ENCODE measurements around the gene REX1BD.

REX1BD gene

GRCh38 chr19:18576383-18576782, 12.2 kb upstream of the REX1BD start:
- H3K9me3 ChIP-seq (ENCODE audit: control insufficient read depth, low read length), result no peaks in the 10 kb centered on the region
- peaks cover 39% of the 10 kb centered on the region for H3K36me3 ChIP-seq (ENCODE audit: control insufficient read depth, insufficient read depth, low read length)
- H3K4me1 ChIP-seq (ENCODE audit: control insufficient read depth, insufficient read depth, low read length, poor library complexity, severe bottlenecking), result peaks cover 14% of the 10 kb centered on the region
- no peak overlapping the region for H3K27ac ChIP-seq (ENCODE audit: insufficient read depth, low read length, poor library complexity, severe bottlenecking)
- H3K27me3 ChIP-seq (replicated peaks; ENCODE audit: control insufficient read depth, insufficient read depth, low read length, poor library complexity, severe bottlenecking), result no peaks in the 10 kb centered on the region
- DNase-seq, result no peak
- no peak overlapping the region for H3K4me3 ChIP-seq (ENCODE audit: insufficient read depth, low read depth, low read length, poor library complexity, severe bottlenecking)

- Histone ChIP-seq H3K27ac (ENCODE audit: insufficient read depth, low read length, poor library complexity, severe bottlenecking) (no peak overlapping the region), H3K4me1 (ENCODE audit: control insufficient read depth, insufficient read depth, low read length, poor library complexity, severe bottlenecking) (peaks cover 11% of the 10 kb centered on the region), H3K9me3 (ENCODE audit: control insufficient read depth, low read length) (no peaks in the 10 kb centered on the region), H3K4me3 (ENCODE audit: insufficient read depth, low read depth, low read length, poor library complexity, severe bottlenecking) (no peak overlapping the region), H3K27me3 (replicated peaks; ENCODE audit: control insufficient read depth, insufficient read depth, low read length, poor library complexity, severe bottlenecking) (no peaks in the 10 kb centered on the region), H3K36me3 (ENCODE audit: control insufficient read depth, insufficient read depth, low read length) (peaks cover 39% of the 10 kb centered on the region)
- no peak for DNase-seq
Observed at GRCh38 chr19:18577365-18577914, 11.2 kb upstream of the REX1BD start.

GRCh38 chr19:18580311-18580710, 8.3 kb upstream of the REX1BD start:
- Histone ChIP-seq H3K4me3 (ENCODE audit: insufficient read depth, low read depth, low read length, poor library complexity, severe bottlenecking) (no peak overlapping the region), H3K27ac (ENCODE audit: insufficient read depth, low read length, poor library complexity, severe bottlenecking) (no peak overlapping the region), H3K9me3 (ENCODE audit: control insufficient read depth, low read length) (no peaks in the 10 kb centered on the region), H3K27me3 (replicated peaks; ENCODE audit: control insufficient read depth, insufficient read depth, low read length, poor library complexity, severe bottlenecking) (no peaks in the 10 kb centered on the region), H3K4me1 (ENCODE audit: control insufficient read depth, insufficient read depth, low read length, poor library complexity, severe bottlenecking) (no peaks in the 10 kb centered on the region), H3K36me3 (ENCODE audit: control insufficient read depth, insufficient read depth, low read length) (peaks cover 21% of the 10 kb centered on the region)
- no peak for DNase-seq

GRCh38 chr19:18586306-18586705, 2.3 kb upstream of the REX1BD start:
- Histone ChIP-seq H3K27ac (ENCODE audit: insufficient read depth, low read length, poor library complexity, severe bottlenecking) (no peak overlapping the region), H3K27me3 (replicated peaks; ENCODE audit: control insufficient read depth, insufficient read depth, low read length, poor library complexity, severe bottlenecking) (no peaks in the 10 kb centered on the region), H3K36me3 (ENCODE audit: control insufficient read depth, insufficient read depth, low read length) (no peaks in the 10 kb centered on the region), H3K4me3 (ENCODE audit: insufficient read depth, low read depth, low read length, poor library complexity, severe bottlenecking) (no peak overlapping the region), H3K9me3 (ENCODE audit: control insufficient read depth, low read length) (no peaks in the 10 kb centered on the region), H3K4me1 (ENCODE audit: control insufficient read depth, insufficient read depth, low read length, poor library complexity, severe bottlenecking) (peaks cover 18% of the 10 kb centered on the region)
- DNase-seq, result no peak

GRCh38 chr19:18587561-18587960, 1.0 kb upstream of the REX1BD start:
- no peak for DNase-seq
- Histone ChIP-seq H3K4me3 (ENCODE audit: insufficient read depth, low read depth, low read length, poor library complexity, severe bottlenecking) (no peak overlapping the region), H3K27ac (ENCODE audit: insufficient read depth, low read length, poor library complexity, severe bottlenecking) (no peak overlapping the region), H3K27me3 (replicated peaks; ENCODE audit: control insufficient read depth, insufficient read depth, low read length, poor library complexity, severe bottlenecking) (no peaks in the 10 kb centered on the region), H3K4me1 (ENCODE audit: control insufficient read depth, insufficient read depth, low read length, poor library complexity, severe bottlenecking) (peaks cover 18% of the 10 kb centered on the region), H3K36me3 (ENCODE audit: control insufficient read depth, insufficient read depth, low read length) (no peaks in the 10 kb centered on the region), H3K9me3 (ENCODE audit: control insufficient read depth, low read length) (no peaks in the 10 kb centered on the region)

GRCh38 chr19:18587962-18588610, 512 bp upstream of the REX1BD start:
- Histone ChIP-seq H3K27me3 (replicated peaks; ENCODE audit: control insufficient read depth, insufficient read depth, low read length, poor library complexity, severe bottlenecking) (no peaks in the 10 kb centered on the region), H3K9me3 (ENCODE audit: control insufficient read depth, low read length) (no peaks in the 10 kb centered on the region)
- no peak for DNase-seq

GRCh38 chr19:18589380-18590272, 1.0 kb downstream of the REX1BD start:
- peaks cover 23% of the 10 kb centered on the region for H3K4me1 ChIP-seq (ENCODE audit: control insufficient read depth, insufficient read depth, low read length, poor library complexity, severe bottlenecking)

More at GRCh38 chr19:18587962-18588610, 512 bp upstream of the REX1BD start:
- peaks cover 18% of the 10 kb centered on the region for H3K4me1 ChIP-seq (ENCODE audit: control insufficient read depth, insufficient read depth, low read length, poor library complexity, severe bottlenecking)
- H3K4me3 ChIP-seq (ENCODE audit: insufficient read depth, low read depth, low read length, poor library complexity, severe bottlenecking), result peak overlapping the region; percentile 64
- H3K27ac ChIP-seq (ENCODE audit: insufficient read depth, low read length, poor library complexity, severe bottlenecking), result peak overlapping the region; percentile 91
- H3K36me3 ChIP-seq (ENCODE audit: control insufficient read depth, insufficient read depth, low read length), result no peaks in the 10 kb centered on the region

GRCh38 chr19:18590273-18591272, 2.0 kb downstream of the REX1BD start:
- H3K4me1 ChIP-seq (ENCODE audit: control insufficient read depth, insufficient read depth, low read length, poor library complexity, severe bottlenecking), result peaks cover 27% of the 10 kb centered on the region
- H3K27ac ChIP-seq (ENCODE audit: insufficient read depth, low read length, poor library complexity, severe bottlenecking), result no peak overlapping the region
- H3K36me3 ChIP-seq (ENCODE audit: control insufficient read depth, insufficient read depth, low read length), result no peaks in the 10 kb centered on the region
- H3K4me3 ChIP-seq (ENCODE audit: insufficient read depth, low read depth, low read length, poor library complexity, severe bottlenecking), result no peak overlapping the region
- DNase-seq, result no peak
- H3K9me3 ChIP-seq (ENCODE audit: control insufficient read depth, low read length), result no peaks in the 10 kb centered on the region
- H3K27me3 ChIP-seq (replicated peaks; ENCODE audit: control insufficient read depth, insufficient read depth, low read length, poor library complexity, severe bottlenecking), result no peaks in the 10 kb centered on the region

More at GRCh38 chr19:18589380-18590272, 1.0 kb downstream of the REX1BD start:
- Histone ChIP-seq H3K36me3 (ENCODE audit: control insufficient read depth, insufficient read depth, low read length) (no peaks in the 10 kb centered on the region), H3K27ac (ENCODE audit: insufficient read depth, low read length, poor library complexity, severe bottlenecking) (peak overlapping the region; percentile 91), H3K27me3 (replicated peaks; ENCODE audit: control insufficient read depth, insufficient read depth, low read length, poor library complexity, severe bottlenecking) (no peaks in the 10 kb centered on the region), H3K9me3 (ENCODE audit: control insufficient read depth, low read length) (no peaks in the 10 kb centered on the region), H3K4me3 (ENCODE audit: insufficient read depth, low read depth, low read length, poor library complexity, severe bottlenecking) (peak overlapping the region; percentile 64)
- peak in 1 of 3 donors; percentile 66 for DNase-seq

- no peak overlapping the region for H3K4me3 ChIP-seq (ENCODE audit: insufficient read depth, low read depth, low read length, poor library complexity, severe bottlenecking)
- H3K4me1 ChIP-seq (ENCODE audit: control insufficient read depth, insufficient read depth, low read length, poor library complexity, severe bottlenecking), result peaks cover 27% of the 10 kb centered on the region
- no peaks in the 10 kb centered on the region for H3K36me3 ChIP-seq (ENCODE audit: control insufficient read depth, insufficient read depth, low read length)
- DNase-seq, result no peak
- H3K9me3 ChIP-seq (ENCODE audit: control insufficient read depth, low read length), result no peaks in the 10 kb centered on the region
- no peaks in the 10 kb centered on the region for H3K27me3 ChIP-seq (replicated peaks; ENCODE audit: control insufficient read depth, insufficient read depth, low read length, poor library complexity, severe bottlenecking)
- H3K27ac ChIP-seq (ENCODE audit: insufficient read depth, low read length, poor library complexity, severe bottlenecking), result no peak overlapping the region
Observed at GRCh38 chr19:18591735-18592385, 3.3 kb downstream of the REX1BD start.
